WTC11 (cell line): ENCODE measurements around the gene CBFA2T2. TPM values are rescaled to one million over a fixed set of nuclear protein-coding genes. Genes with fewer than 3 reads are reported as not detected.

Experiments used
- ATAC-seq: fragments of 200-7000 bp; cut with Tn5 transposase; 2 replicates; pipeline ENCODE4 v1.10.0; 2021; ENCODE audit warnings: mild to moderate bottlenecking, moderate library complexity
- CTCF ChIA-PET: fragments of 300-600 bp; sonication (Branson Sonifier 250); formaldehyde crosslinking; loops from one replicate; lab custom pipeline; 2021; ENCODE audit warnings: antibody characterized with exemption; lab: Charles Lee
- POLR2A ChIA-PET: fragments of 350-600 bp; sonication (Branson Sonifier 250); formaldehyde crosslinking; loops from one replicate; lab custom pipeline; 2021; ENCODE audit warnings: antibody characterized with exemption; lab: Charles Lee
- DNase-seq: peaks from one replicate; pipeline ENCODE4 v3.0.0; 2021; ENCODE audit warnings: low spot score
- H3K27ac Mint-ChIP-seq: 2 replicates; pipeline ENCODE4 v1.8.0; 2021; ENCODE audit warnings: mixed read lengths
- H3K27me3 Mint-ChIP-seq: 2 replicates; pipeline ENCODE4 v1.8.0; 2021; ENCODE audit warnings: low read depth, mild to moderate bottlenecking, moderate library complexity, mixed read lengths
- H3K36me3 Mint-ChIP-seq: 2 replicates; pipeline ENCODE4 v1.8.0; 2021; ENCODE audit warnings: mixed read lengths
- H3K4me1 Mint-ChIP-seq: 2 replicates; pipeline ENCODE4 v1.8.0; 2022; ENCODE audit warnings: mixed read lengths
- H3K4me3 Mint-ChIP-seq: 2 replicates; pipeline ENCODE4 v1.8.0; 2021; ENCODE audit warnings: mild to moderate bottlenecking, moderate library complexity, mixed read lengths
- H3K9me3 Mint-ChIP-seq: 2 replicates; pipeline ENCODE4 v1.8.0; 2021; ENCODE audit warnings: mixed read lengths
- ATF1 ChIP-seq: sonication (generic); formaldehyde crosslinking; IDR thresholded peaks from 2 replicates; pipeline ENCODE4 v1.8.1; 2023; ENCODE audit warnings: mild to moderate bottlenecking, moderate library complexity, missing genetic modification reagents
- CBFB ChIP-seq: sonication (generic); formaldehyde crosslinking; IDR thresholded peaks from 2 replicates; pipeline ENCODE4 v1.8.1; 2022; ENCODE audit warnings: mild to moderate bottlenecking, low read depth, missing genetic modification reagents
- CREM ChIP-seq: sonication (generic); formaldehyde crosslinking; IDR thresholded peaks from 2 replicates; pipeline ENCODE4 v1.8.1; 2022; ENCODE audit warnings: mild to moderate bottlenecking, missing genetic modification reagents, moderate library complexity
- ELF4 ChIP-seq: sonication (generic); formaldehyde crosslinking; IDR thresholded peaks from 2 replicates; pipeline ENCODE4 v1.8.1; 2022; ENCODE audit warnings: low read depth, mild to moderate bottlenecking, moderate library complexity, missing genetic modification reagents
- IRF2 ChIP-seq: sonication (generic); formaldehyde crosslinking; IDR thresholded peaks from 2 replicates; pipeline ENCODE4 v1.8.0; 2022; ENCODE audit warnings: low read depth, missing genetic modification reagents, borderline replicate concordance
- MXD4 ChIP-seq: fragments of 250-450 bp; sonication (Bioruptor Pico); IDR thresholded peaks from 2 replicates; pipeline ENCODE4 v1.8.0; 2021; ENCODE audit warnings: mild to moderate bottlenecking, moderate library complexity, borderline replicate concordance
- NFATC4 ChIP-seq: fragments of 250-450 bp; sonication (Bioruptor Pico); IDR thresholded peaks from 2 replicates; pipeline ENCODE4 v1.9.0; 2021; ENCODE audit warnings: mild to moderate bottlenecking
- NR3C1 ChIP-seq: sonication (generic); formaldehyde crosslinking; conservative IDR thresholded peaks from 2 replicates; pipeline ENCODE4 v1.8.1; 2023; ENCODE audit warnings: low read depth, mild to moderate bottlenecking, missing genetic modification reagents
- RELA ChIP-seq: sonication (generic); formaldehyde crosslinking; IDR thresholded peaks from 2 replicates; pipeline ENCODE4 v1.8.1; 2022; ENCODE audit warnings: missing genetic modification reagents, mild to moderate bottlenecking, borderline replicate concordance
- SMAD3 ChIP-seq: sonication (generic); formaldehyde crosslinking; IDR thresholded peaks from 2 replicates; pipeline ENCODE4 v1.8.0; 2022; ENCODE audit warnings: missing genetic modification reagents, mild to moderate bottlenecking, borderline replicate concordance
- TCF7 ChIP-seq: sonication (generic); formaldehyde crosslinking; IDR thresholded peaks from 2 replicates; pipeline ENCODE4 v1.8.0; 2022; ENCODE audit warnings: mild to moderate bottlenecking, low read depth, missing genetic modification reagents, moderate library complexity
- TP53 ChIP-seq: sonication (generic); formaldehyde crosslinking; IDR thresholded peaks from 2 replicates; pipeline ENCODE4 v1.8.1; 2023; ENCODE audit warnings: mild to moderate bottlenecking, missing genetic modification reagents
- ZBTB21 ChIP-seq: sonication (generic); formaldehyde crosslinking; IDR thresholded peaks from 2 replicates; pipeline ENCODE4 v1.8.1; 2023; ENCODE audit warnings: mild to moderate bottlenecking, missing genetic modification reagents, borderline replicate concordance
- ZNF138 ChIP-seq: sonication (generic); formaldehyde crosslinking; conservative IDR thresholded peaks from 2 replicates; pipeline ENCODE4 v1.8.1; 2022; ENCODE audit warnings: mild to moderate bottlenecking, moderate library complexity, missing genetic modification reagents
- ZNF671 ChIP-seq: fragments of 250-450 bp; sonication (Bioruptor Pico); IDR thresholded peaks from 2 replicates; pipeline ENCODE4 v1.8.0; 2021; ENCODE audit warnings: mild to moderate bottlenecking
- total RNA-seq: library from RNA; stranded (reverse); gene quantifications from 3 replicates; pipeline ENCODE4 v1.2.3, GENCODE V29; 2021
- TF ChIP-seq, protein P1 (sequence below): fragments of 200-600 bp; IDR thresholded peaks from 2 replicates; pipeline ENCODE4 v1.8.0; 2022; ENCODE audit warnings: antibody characterized with exemption
- TF ChIP-seq, protein P2 (sequence below): fragments of 250-450 bp; sonication (Bioruptor Pico); IDR thresholded peaks from 2 replicates; pipeline ENCODE4 v1.9.0; 2021; ENCODE audit warnings: mild to moderate bottlenecking
- TF ChIP-seq, protein P3 (sequence below): fragments of 250-450 bp; sonication (Bioruptor Pico); IDR thresholded peaks from 2 replicates; pipeline ENCODE4 v2.1.2; 2022; ENCODE audit warnings: mild to moderate bottlenecking, moderate library complexity
- TF ChIP-seq, protein P4 (sequence below): fragments of 250-450 bp; sonication (Bioruptor Pico); IDR thresholded peaks from 2 replicates; pipeline ENCODE4 v1.9.0; 2021; ENCODE audit warnings: mild to moderate bottlenecking, borderline replicate concordance
- TF ChIP-seq, protein P5 (sequence below): sonication (generic); formaldehyde crosslinking; IDR thresholded peaks from 2 replicates; pipeline ENCODE4 v1.8.0; 2023; ENCODE audit warnings: missing genetic modification reagents
- TF ChIP-seq, protein P6 (sequence below): sonication (generic); formaldehyde crosslinking; IDR thresholded peaks from 2 replicates; pipeline ENCODE4 v1.8.1; 2022; ENCODE audit warnings: mild to moderate bottlenecking, missing genetic modification reagents, moderate library complexity, borderline replicate concordance

The CBFA2T2 gene
- total RNA-seq, 1 experiment from 2014 or later, result 22.1 TPM

DNA sequence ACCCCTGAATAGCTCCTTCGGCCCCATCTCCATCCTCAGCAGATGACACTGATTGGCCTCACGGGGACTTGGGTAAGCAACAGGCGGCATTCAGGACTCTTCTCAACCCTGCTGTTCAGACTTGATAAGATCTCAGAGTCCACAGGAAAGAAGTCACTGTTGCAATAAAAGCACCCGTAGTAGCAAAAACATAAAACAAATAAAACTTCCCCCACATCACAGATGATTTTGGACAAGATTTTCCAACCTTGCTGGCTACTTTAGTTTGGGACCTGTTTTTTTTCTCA is 155.1 kb downstream of the CBFA2T2 start (continued):
- TF ChIP-seq, protein P1, sequence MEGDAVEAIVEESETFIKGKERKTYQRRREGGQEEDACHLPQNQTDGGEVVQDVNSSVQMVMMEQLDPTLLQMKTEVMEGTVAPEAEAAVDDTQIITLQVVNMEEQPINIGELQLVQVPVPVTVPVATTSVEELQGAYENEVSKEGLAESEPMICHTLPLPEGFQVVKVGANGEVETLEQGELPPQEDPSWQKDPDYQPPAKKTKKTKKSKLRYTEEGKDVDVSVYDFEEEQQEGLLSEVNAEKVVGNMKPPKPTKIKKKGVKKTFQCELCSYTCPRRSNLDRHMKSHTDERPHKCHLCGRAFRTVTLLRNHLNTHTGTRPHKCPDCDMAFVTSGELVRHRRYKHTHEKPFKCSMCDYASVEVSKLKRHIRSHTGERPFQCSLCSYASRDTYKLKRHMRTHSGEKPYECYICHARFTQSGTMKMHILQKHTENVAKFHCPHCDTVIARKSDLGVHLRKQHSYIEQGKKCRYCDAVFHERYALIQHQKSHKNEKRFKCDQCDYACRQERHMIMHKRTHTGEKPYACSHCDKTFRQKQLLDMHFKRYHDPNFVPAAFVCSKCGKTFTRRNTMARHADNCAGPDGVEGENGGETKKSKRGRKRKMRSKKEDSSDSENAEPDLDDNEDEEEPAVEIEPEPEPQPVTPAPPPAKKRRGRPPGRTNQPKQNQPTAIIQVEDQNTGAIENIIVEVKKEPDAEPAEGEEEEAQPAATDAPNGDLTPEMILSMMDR, result no peak
- no peak for TF ChIP-seq ZNF138 (CRISPR knock-in tag)
- no peak for TF ChIP-seq CREM
- TF ChIP-seq, protein P2, sequence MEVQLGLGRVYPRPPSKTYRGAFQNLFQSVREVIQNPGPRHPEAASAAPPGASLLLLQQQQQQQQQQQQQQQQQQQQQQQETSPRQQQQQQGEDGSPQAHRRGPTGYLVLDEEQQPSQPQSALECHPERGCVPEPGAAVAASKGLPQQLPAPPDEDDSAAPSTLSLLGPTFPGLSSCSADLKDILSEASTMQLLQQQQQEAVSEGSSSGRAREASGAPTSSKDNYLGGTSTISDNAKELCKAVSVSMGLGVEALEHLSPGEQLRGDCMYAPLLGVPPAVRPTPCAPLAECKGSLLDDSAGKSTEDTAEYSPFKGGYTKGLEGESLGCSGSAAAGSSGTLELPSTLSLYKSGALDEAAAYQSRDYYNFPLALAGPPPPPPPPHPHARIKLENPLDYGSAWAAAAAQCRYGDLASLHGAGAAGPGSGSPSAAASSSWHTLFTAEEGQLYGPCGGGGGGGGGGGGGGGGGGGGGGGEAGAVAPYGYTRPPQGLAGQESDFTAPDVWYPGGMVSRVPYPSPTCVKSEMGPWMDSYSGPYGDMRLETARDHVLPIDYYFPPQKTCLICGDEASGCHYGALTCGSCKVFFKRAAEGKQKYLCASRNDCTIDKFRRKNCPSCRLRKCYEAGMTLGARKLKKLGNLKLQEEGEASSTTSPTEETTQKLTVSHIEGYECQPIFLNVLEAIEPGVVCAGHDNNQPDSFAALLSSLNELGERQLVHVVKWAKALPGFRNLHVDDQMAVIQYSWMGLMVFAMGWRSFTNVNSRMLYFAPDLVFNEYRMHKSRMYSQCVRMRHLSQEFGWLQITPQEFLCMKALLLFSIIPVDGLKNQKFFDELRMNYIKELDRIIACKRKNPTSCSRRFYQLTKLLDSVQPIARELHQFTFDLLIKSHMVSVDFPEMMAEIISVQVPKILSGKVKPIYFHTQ, result no peak
- TF ChIP-seq, protein P3, sequence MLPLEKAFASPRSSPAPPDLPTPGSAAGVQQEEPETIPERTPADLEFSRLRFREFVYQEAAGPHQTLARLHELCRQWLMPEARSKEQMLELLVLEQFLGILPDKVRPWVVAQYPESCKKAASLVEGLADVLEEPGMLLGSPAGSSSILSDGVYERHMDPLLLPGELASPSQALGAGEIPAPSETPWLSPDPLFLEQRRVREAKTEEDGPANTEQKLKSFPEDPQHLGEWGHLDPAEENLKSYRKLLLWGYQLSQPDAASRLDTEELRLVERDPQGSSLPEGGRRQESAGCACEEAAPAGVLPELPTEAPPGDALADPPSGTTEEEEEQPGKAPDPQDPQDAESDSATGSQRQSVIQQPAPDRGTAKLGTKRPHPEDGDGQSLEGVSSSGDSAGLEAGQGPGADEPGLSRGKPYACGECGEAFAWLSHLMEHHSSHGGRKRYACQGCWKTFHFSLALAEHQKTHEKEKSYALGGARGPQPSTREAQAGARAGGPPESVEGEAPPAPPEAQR (CRISPR knock-in tag), result no peak

DNA sequence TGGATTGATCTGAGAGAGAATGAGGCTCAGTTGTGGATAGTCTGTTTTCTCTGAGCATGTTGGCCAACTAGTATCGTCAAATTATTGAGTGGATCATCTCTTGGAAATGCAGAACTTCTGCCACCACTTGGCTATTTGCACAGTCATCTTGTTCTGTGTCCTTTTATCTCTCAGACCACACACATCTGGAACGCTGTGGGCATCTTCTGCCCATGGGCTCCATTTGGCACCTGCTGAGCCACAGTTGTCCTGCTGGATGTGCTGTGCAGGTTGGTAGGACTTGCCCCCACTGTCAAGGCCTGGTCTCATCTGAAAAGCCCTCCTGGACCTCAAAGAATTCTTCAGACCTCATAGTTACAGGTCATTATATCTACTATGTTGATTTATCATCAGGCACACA is 155.5 kb downstream of the CBFA2T2 start:
- Mint-ChIP-seq H3K27ac (no peak overlapping the region), H3K4me3 (no peak overlapping the region), H3K4me1 (peaks cover 7% of the 10 kb centered on the region), H3K36me3 (peaks cover 24% of the 10 kb centered on the region), H3K27me3 (no peaks in the 10 kb centered on the region), H3K9me3 (no peaks in the 10 kb centered on the region)
- no peak for DNase-seq
- ChIA-PET POLR2A (no interaction called here), CTCF (interaction anchor here (1.0 to 1.2 kb wide), 2 partner anchors 8 to 188 kb away, joined by 3 to 5 read pairs; no protein-coding TSS in a partner anchor)
- no peak for ATAC-seq
- no peak for TF ChIP-seq RELA (CRISPR knock-in tag)
- TF ChIP-seq NFATC4, result no peak
- TF ChIP-seq, protein P4, sequence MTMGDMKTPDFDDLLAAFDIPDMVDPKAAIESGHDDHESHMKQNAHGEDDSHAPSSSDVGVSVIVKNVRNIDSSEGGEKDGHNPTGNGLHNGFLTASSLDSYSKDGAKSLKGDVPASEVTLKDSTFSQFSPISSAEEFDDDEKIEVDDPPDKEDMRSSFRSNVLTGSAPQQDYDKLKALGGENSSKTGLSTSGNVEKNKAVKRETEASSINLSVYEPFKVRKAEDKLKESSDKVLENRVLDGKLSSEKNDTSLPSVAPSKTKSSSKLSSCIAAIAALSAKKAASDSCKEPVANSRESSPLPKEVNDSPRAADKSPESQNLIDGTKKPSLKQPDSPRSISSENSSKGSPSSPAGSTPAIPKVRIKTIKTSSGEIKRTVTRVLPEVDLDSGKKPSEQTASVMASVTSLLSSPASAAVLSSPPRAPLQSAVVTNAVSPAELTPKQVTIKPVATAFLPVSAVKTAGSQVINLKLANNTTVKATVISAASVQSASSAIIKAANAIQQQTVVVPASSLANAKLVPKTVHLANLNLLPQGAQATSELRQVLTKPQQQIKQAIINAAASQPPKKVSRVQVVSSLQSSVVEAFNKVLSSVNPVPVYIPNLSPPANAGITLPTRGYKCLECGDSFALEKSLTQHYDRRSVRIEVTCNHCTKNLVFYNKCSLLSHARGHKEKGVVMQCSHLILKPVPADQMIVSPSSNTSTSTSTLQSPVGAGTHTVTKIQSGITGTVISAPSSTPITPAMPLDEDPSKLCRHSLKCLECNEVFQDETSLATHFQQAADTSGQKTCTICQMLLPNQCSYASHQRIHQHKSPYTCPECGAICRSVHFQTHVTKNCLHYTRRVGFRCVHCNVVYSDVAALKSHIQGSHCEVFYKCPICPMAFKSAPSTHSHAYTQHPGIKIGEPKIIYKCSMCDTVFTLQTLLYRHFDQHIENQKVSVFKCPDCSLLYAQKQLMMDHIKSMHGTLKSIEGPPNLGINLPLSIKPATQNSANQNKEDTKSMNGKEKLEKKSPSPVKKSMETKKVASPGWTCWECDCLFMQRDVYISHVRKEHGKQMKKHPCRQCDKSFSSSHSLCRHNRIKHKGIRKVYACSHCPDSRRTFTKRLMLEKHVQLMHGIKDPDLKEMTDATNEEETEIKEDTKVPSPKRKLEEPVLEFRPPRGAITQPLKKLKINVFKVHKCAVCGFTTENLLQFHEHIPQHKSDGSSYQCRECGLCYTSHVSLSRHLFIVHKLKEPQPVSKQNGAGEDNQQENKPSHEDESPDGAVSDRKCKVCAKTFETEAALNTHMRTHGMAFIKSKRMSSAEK, result no peak
- no peak for TF ChIP-seq MXD4 (CRISPR knock-in tag)
- TF ChIP-seq TP53 (CRISPR knock-in tag), result no peak
- no peak for TF ChIP-seq ATF1 (CRISPR knock-in tag)
- no peak for TF ChIP-seq SMAD3
- TF ChIP-seq ZBTB21 (CRISPR knock-in tag), result no peak
- TF ChIP-seq ZNF671 (CRISPR knock-in tag), result no peak
- TF ChIP-seq, protein P5, sequence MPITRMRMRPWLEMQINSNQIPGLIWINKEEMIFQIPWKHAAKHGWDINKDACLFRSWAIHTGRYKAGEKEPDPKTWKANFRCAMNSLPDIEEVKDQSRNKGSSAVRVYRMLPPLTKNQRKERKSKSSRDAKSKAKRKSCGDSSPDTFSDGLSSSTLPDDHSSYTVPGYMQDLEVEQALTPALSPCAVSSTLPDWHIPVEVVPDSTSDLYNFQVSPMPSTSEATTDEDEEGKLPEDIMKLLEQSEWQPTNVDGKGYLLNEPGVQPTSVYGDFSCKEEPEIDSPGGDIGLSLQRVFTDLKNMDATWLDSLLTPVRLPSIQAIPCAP, result no peak
- TF ChIP-seq ELF4, result no peak
- TF ChIP-seq TCF7 (CRISPR knock-in tag), result no peak
- no peak for TF ChIP-seq NR3C1 (CRISPR knock-in tag)
- no peak for TF ChIP-seq IRF2 (CRISPR knock-in tag)
- no peak for TF ChIP-seq CBFB (CRISPR knock-in tag)
- TF ChIP-seq, protein P6, sequence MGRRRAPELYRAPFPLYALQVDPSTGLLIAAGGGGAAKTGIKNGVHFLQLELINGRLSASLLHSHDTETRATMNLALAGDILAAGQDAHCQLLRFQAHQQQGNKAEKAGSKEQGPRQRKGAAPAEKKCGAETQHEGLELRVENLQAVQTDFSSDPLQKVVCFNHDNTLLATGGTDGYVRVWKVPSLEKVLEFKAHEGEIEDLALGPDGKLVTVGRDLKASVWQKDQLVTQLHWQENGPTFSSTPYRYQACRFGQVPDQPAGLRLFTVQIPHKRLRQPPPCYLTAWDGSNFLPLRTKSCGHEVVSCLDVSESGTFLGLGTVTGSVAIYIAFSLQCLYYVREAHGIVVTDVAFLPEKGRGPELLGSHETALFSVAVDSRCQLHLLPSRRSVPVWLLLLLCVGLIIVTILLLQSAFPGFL (CRISPR knock-in tag), result no peak
